Effector CD4-positive, alpha-beta T cell (primary cell): ENCODE data around the gene ATP12A.
A peak's percentile ranks its signal among the peaks of the same experiment; 100 is the strongest.

Experiments
- DNase-seq: peaks from one replicate; pipeline ENCODE4 v3.0.0-alpha.2; 2020
- total RNA-seq: gene quantifications from one replicate; lab custom pipeline; 2026; lab: John Stamatoyannopoulos, UW

The ATP12A gene
- total RNA-seq: 0.56 reads per million

- DNase-seq: peak; percentile 16
These were observed at the start of gene ATP12A for GRCh38 chr13:24680258-24680920. TSS of gene ATP12A (plus strand) at chr13:24680408. CDS start at chr13:24680744, 336 bp downstream.

GRCh38 chr13:24630851-24631620, 49.2 kb upstream of the ATP12A start:
- no peak for DNase-seq

GRCh38 chr13:24631922-24632321, 48.3 kb upstream of the ATP12A start:
- DNase-seq: no peak

GRCh38 chr13:24632382-24633121, 47.7 kb upstream of the ATP12A start:
- DNase-seq: no peak

GRCh38 chr13:24636776-24637175, 43.4 kb upstream of the ATP12A start:
- DNase-seq: no peak

- no peak for DNase-seq
These were observed 42.1 kb upstream of the ATP12A start for GRCh38 chr13:24638096-24638495.

GRCh38 chr13:24640752-24641151, 39.5 kb upstream of the ATP12A start:
- DNase-seq: no peak

GRCh38 chr13:24642219-24642618, 38.0 kb upstream of the ATP12A start:
- no peak for DNase-seq

GRCh38 chr13:24644036-24644435, 36.2 kb upstream of the ATP12A start:
- no peak for DNase-seq

GRCh38 chr13:24648271-24648670, 31.9 kb upstream of the ATP12A start:
- no peak for DNase-seq

- no peak for DNase-seq
These were observed 31.1 kb upstream of the ATP12A start for GRCh38 chr13:24648983-24649687.

- no peak for DNase-seq
These were observed 30.5 kb upstream of the ATP12A start for GRCh38 chr13:24649688-24650043.

- no peak for DNase-seq
These were observed 30.0 kb upstream of the ATP12A start for GRCh38 chr13:24650161-24650560.

- DNase-seq: no peak
These were observed 28.4 kb upstream of the ATP12A start for GRCh38 chr13:24651718-24652345.

GRCh38 chr13:24652359-24652758, 27.8 kb upstream of the ATP12A start:
- no peak for DNase-seq

GRCh38 chr13:24654741-24655140, 25.5 kb upstream of the ATP12A start:
- DNase-seq: no peak

GRCh38 chr13:24659239-24659638, 21.0 kb upstream of the ATP12A start:
- no peak for DNase-seq

- no peak for DNase-seq
These were observed 20.0 kb upstream of the ATP12A start for GRCh38 chr13:24660023-24660741.

GRCh38 chr13:24661713-24662112, 18.5 kb upstream of the ATP12A start:
- no peak for DNase-seq

GRCh38 chr13:24662195-24663088, 17.8 kb upstream of the ATP12A start:
- DNase-seq: no peak

GRCh38 chr13:24663089-24663395, 17.2 kb upstream of the ATP12A start:
- DNase-seq: no peak
